BJ (cell line): ENCODE results near the gene ITPK1. TPM values are rescaled to one million over a fixed set of nuclear protein-coding genes. Genes with fewer than 3 reads are reported as not detected.

Experiments used
- CTCF ChIA-PET: fragments of 350-600 bp; formaldehyde crosslinking; extraction: SDS; loops from one replicate; lab custom pipeline; 2021; ENCODE audit warnings: antibody characterized with exemption, inconsistent platforms; lab: Yijun Ruan, JAX
- POLR2A ChIA-PET: fragments of 300-600 bp; sonication (Branson Sonifier 250); formaldehyde crosslinking; extraction: SDS; loops from one replicate; lab custom pipeline; 2021; ENCODE audit warnings: antibody characterized with exemption; lab: Charles Lee
- DNase-seq: peaks from one replicate; pipeline ENCODE4 v3.0.0-alpha.2; 2011; ENCODE audit warnings: low read depth
- H3K27me3 ChIP-seq: 2 replicates; pipeline ENCODE4 v1.6.0; 2011; ENCODE audit warnings: low read length; ENCODE audit not compliant: control insufficient read depth, insufficient read depth
- H3K36me3 ChIP-seq: 2 replicates; pipeline ENCODE4 v1.5.1; 2011; ENCODE audit warnings: low read length; ENCODE audit not compliant: control insufficient read depth, insufficient read depth
- H3K4me3 ChIP-seq: 2 replicates; pipeline ENCODE4 v1.5.1; 2011; ENCODE audit warnings: low read depth, mild to moderate bottlenecking, control low read depth, low read length
- CTCF ChIP-seq: IDR thresholded peaks from 2 replicates; pipeline ENCODE4 v1.5.1; 2011; ENCODE audit warnings: low read depth, mild to moderate bottlenecking, control low read depth, inconsistent platforms, low read length, moderate library complexity; ENCODE audit not compliant: insufficient read depth
- polyA plus RNA-seq: library from polyadenylated mRNA; depleted of rRNA; stranded (reverse); fragments of >200 nt; gene quantifications from 2 replicates; pipeline ENCODE4 v1.2.3, GENCODE V29; 2011

ITPK1 gene
- polyA plus RNA-seq, 1 experiment = 49.0 TPM

- no peak for TF ChIP-seq CTCF
- H3K36me3 ChIP-seq = peaks cover 3% of the 10 kb centered on the region
- ChIA-PET POLR2A (no interaction called here), CTCF (interaction anchor here (0.9 to 1.7 kb wide), 2 partner anchors 10 to 151 kb away, joined by 4 to 5 read pairs; no protein-coding TSS in a partner anchor)
- no peak overlapping the region for H3K4me3 ChIP-seq
- no peaks in the 10 kb centered on the region for H3K27me3 ChIP-seq
- DNase-seq = no peak
Observed at GRCh38 chr14:92964124-92965109, 151.3 kb downstream of the ITPK1 start.

- POLR2A ChIA-PET = no interaction called here
- H3K36me3 ChIP-seq = peaks cover 3% of the 10 kb centered on the region; the same call in 1 of the 2 replicates
- CTCF ChIA-PET = interaction anchor here (1.0 to 1.7 kb wide), 4 partner anchors 10 to 176 kb away, joined by 3 to 5 read pairs (median 3); no protein-coding TSS in a partner anchor
- DNase-seq = no peak
- no peak for TF ChIP-seq CTCF
- H3K27me3 ChIP-seq = no peaks in the 10 kb centered on the region
- H3K4me3 ChIP-seq = no peak overlapping the region
Observed at GRCh38 chr14:92963301-92964123, 152.2 kb downstream of the ITPK1 start.

- ChIA-PET POLR2A (no interaction called here), CTCF (interaction anchor here (1.0 to 3.1 kb wide), 4 partner anchors 9 to 177 kb away, joined by 3 to 17 read pairs (median 3); no protein-coding TSS in a partner anchor)
- no peak for TF ChIP-seq CTCF
- Histone ChIP-seq H3K4me3 (no peak overlapping the region), H3K36me3 (peaks cover 4% of the 10 kb centered on the region; the same call in 1 of the 2 replicates), H3K27me3 (no peaks in the 10 kb centered on the region)
- DNase-seq = no peak
Observed at GRCh38 chr14:92962831-92963095, 153.0 kb downstream of the ITPK1 start.

GRCh38 chr14:92962031-92962830, 153.5 kb downstream of the ITPK1 start:
- CTCF ChIA-PET = interaction anchor here (1.0 to 3.1 kb wide), 3 partner anchors 10 to 177 kb away, joined by 3 to 17 read pairs (median 3); no protein-coding TSS in a partner anchor
- no peaks in the 10 kb centered on the region for H3K27me3 ChIP-seq
- DNase-seq = no peak
- POLR2A ChIA-PET = no interaction called here
- peaks cover 4% of the 10 kb centered on the region; the same call in 1 of the 2 replicates for H3K36me3 ChIP-seq
- no peak for TF ChIP-seq CTCF
- no peak overlapping the region for H3K4me3 ChIP-seq
